Astrocyte of the cerebellum (primary cell): Measurements from ENCODE around the gene STK16.
A peak's percentile ranks its signal among the peaks of the same experiment; 100 is the strongest.

Experiments
- DNase-seq: peaks from one replicate; pipeline ENCODE4 v3.0.0-alpha.2; 2011; ENCODE audit warnings: low read depth
- H3K4me3 ChIP-seq: 2 replicates; pipeline ENCODE4 v1.5.1; 2011; ENCODE audit warnings: mild to moderate bottlenecking, low read depth, low read length, moderate library complexity
- CTCF ChIP-seq: IDR thresholded peaks from 2 replicates; pipeline ENCODE4 v1.5.1; 2012; ENCODE audit warnings: low read length, low read depth, moderate library complexity, mild to moderate bottlenecking; ENCODE audit errors: missing control alignments
- in situ Hi-C: cut with HindIII; loops from 2 replicates; pipeline ENCODE4 v1.10.0; 2017; ENCODE audit warnings: low sequenced_read_pairs

Gene STK16

GRCh38 chr2:219271021-219271420, 25.7 kb downstream of the STK16 start:
- in situ Hi-C loops = no loop called here
- no peak for TF ChIP-seq CTCF
- DNase-seq = no peak
- no peak overlapping the region for H3K4me3 ChIP-seq

GRCh38 chr2:219272356-219272755, 27.1 kb downstream of the STK16 start:
- TF ChIP-seq CTCF = no peak
- DNase-seq = no peak
- H3K4me3 ChIP-seq = no peak overlapping the region
- in situ Hi-C loops = no loop called here

GRCh38 chr2:219272995-219273394, 27.7 kb downstream of the STK16 start:
- no peak overlapping the region for H3K4me3 ChIP-seq
- DNase-seq = no peak
- TF ChIP-seq CTCF = no peak
- in situ Hi-C loops = no loop called here

- H3K4me3 ChIP-seq = no peak overlapping the region
- TF ChIP-seq CTCF = no peak
- in situ Hi-C loops = no loop called here
- no peak for DNase-seq
Measured at GRCh38 chr2:219273937-219274336, 28.7 kb downstream of the STK16 start.

GRCh38 chr2:219274361-219274921, 29.2 kb downstream of the STK16 start:
- no peak for DNase-seq
- no peak for TF ChIP-seq CTCF
- in situ Hi-C loops = no loop called here

GRCh38 chr2:219277703-219278654, 32.7 kb downstream of the STK16 start:
- in situ Hi-C loops = no loop called here
- DNase-seq = peak; percentile 33
- TF ChIP-seq CTCF = peak; percentile 97
- no peak overlapping the region for H3K4me3 ChIP-seq

More at GRCh38 chr2:219274361-219274921, 29.2 kb downstream of the STK16 start:
- H3K4me3 ChIP-seq = no peak overlapping the region
